GM19395 (cell line): ENCODE results near the gene FRMPD4.
"Not testable (repeated sequence)": the region's sequence is repeated elsewhere in the genome, so short reads cannot be mapped to it uniquely, and the experiment has no call there.

Experiments
- ATAC-seq: cut with Tn5 transposase; IDR thresholded peaks from one replicate; pipeline ENCODE4 v1.9.1; 2021; ENCODE audit warnings: mild to moderate bottlenecking, moderate library complexity; ENCODE audit not compliant: unreplicated experiment

Gene FRMPD4

DNA sequence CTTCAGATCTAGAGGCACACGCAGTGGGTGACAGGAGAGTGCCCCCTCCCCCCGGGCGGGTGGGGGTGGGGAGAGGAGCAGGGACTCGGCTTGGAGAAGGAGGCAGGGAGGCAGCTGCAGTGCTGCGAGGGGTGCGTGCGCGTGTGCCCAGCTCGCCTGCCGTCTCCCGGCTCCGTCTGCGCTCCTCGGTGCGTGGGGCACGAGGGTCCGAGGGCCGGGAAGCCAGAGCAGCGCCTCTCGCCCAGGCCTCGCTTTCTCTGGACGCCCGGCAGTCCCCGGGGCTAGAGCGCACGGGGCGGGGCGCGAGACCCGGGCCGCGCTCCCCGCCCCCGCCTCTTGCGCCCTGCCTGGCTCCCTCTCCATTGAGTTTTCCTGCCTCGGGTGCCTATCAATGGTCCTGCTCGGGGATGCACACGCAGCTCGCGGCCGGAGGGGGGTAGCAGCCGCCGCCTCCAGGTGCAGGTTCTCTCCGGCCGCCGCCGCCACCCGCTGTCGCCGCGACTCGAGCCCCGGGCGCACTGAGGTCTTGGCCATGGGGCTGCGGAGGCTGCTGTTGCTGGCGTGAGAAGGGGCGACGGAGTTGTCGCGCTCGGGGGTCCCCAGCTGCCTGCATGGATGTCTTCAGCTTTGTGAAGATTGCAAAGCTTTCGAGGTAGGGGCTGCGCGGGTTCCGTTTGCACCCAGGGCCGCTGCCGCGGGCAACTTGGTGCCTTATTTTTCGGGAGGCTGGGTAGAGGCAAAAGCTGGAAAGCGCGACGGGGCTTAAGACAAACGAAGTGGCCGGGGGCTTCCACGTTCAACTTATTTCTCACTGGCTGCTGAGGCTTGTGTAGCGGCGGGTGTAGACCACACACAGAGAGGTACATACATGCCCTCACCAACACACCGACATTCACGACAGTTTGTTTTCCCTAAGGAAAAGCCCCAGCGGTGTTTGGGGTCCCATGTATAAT lies at the start of gene FRMPD4:
Gene FRMPD4, plus strand, starts transcription at position 113 of the 953 bp plus-strand sequence. Its CDS starts 499 bp downstream, at position 612.
- ATAC-seq = no peak

DNA sequence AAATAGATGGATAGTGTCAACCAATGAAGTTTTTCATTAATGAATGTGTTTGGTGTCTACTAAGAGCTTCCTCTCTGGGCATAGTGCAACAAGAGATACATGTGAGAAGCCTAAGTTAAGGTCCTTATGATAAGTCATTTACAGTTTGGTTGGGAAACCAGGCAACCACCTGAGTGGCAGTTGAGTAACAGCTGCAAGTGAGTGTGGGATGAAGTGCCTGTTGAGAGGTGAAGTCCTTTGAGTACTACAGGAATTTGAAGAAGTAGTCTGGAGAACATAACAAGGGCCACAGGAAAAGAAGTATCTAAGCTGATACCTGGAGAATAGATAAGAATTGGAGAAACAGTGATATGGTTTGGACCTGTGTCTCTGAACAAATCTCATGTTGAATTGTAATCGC lies 48.5 kb upstream of the FRMPD4 start:
- no peak for ATAC-seq

DNA sequence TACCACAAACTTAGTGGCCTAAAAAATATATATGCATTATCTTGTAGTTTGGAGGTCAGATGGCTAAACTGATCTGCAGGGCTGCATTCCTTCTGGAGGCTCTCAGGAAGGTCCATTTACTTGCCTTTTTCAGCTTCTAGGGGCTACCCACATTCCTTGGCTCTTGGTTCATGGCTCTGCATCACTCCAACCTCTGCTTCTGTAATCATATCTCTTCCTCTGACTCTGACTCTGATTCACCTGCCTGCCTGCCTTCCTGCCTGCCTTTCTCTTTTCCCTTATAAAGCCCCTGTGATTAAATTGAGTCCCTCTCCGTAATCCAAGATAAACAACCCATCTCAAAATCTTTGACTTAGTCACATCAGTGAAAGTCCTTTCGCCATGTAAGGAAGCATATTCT lies 25.0 kb upstream of the FRMPD4 start:
- ATAC-seq = no peak

DNA sequence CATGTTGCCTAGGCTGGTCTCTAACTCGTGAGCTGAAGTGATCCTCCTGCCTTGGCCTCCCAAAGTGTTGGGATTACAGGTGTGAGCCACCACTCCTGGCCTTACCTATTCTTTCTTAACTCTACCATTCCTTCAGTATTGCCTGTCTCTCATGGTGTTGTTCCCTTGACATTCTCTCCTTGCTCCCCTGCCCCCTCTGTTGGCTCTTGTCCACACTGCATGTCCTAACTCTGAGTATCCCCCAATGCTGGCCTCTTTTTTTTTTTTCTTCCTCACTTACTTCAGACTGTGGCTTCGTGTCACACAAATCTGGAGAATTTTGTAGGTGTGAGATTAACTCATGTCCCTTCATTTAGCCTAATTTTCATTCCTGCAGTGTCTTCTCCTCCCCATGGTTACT lies 22.9 kb upstream of the FRMPD4 start:
- no peak for ATAC-seq

DNA sequence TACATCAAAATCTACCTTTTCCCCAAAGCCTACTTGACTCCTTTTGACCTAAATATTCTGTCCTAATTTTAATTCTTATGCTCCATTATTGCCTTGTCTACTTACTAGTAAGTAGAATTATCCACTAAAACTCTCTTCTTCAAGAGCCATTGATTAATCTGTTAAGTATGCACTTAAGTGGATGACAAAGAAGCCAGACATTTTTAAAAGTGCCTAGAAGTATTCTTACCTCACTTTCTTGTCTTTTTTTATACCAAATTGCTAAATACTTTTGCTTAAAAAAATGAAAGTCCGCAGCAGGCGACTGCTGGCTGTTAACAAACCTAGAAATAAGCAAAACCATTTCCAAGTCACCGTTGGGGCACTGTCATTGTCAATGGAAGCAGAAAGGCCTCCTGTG lies 20.1 kb upstream of the FRMPD4 start:
- no peak for ATAC-seq

DNA sequence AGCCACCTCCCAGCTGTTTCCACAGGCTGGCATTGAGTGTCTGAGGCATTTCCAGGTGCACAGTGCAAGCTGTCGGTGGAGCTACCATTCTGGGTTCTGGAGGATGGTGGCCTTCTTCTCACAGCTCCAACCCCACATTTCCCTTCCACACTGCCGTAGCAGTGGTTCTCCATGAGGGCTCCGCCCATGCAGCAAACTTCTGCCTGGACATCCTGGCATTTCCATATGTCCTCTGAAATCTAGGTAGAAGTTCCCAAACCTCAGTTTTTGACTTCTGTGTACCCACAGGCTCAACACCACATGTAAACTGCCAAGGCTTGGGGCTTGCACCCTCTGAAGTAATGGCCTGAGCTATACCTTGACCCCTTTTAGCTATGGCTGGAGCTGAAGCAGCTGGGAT lies 10.3 kb upstream of the FRMPD4 start:
- ATAC-seq = no peak

DNA sequence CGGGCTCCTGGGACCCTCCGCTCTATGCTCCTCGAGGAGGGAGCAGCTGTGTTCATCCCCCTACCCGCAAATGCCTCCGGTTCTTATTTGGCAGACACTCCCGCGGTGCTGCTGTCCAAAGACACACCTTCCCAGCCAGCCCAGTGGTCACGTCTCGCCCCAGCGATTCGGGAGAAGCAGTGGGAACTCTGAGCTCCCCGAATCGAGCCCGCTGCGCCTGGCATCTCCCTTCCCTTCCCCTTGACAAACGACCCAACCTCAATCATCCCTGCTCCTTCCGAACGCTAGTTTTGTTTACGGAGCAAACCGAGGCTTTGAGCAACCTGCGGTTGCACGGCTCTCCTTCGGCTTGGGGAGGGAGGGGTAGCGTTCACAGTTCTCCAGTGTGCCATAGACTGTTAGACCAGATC lies 317 bp upstream of the FRMPD4 start:
- no peak for ATAC-seq

DNA sequence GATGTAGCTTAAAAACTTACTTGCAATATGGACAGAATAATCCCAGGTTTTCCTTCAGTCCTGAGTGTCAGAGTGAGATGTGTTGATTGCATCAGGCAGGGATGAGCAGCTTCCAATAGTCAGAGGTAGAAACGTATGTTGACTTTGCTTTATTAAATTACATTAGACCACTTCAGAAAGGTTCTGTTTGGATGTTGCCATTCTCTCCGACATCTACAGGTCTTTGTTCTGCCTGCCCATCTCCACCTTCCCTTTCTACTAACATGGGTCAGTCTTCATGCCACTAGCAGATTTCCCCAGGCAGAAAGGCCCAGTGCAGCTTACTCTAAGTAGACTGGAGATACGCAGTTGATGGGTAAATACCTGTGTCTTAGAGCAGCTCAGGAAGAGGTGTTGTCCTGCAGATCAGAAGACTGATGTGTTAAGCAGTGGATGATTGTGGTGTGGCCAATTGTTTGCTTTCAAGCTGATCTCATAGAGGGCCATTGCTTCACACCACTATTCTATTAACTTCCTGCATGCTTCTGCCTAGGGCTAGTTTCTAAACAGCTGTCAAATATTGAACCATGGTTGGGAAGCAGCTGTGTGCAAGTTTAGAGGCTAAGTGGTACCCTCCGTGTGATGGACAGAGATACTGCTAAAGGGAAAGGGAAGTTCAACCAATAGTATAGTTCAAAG lies 1.8 kb downstream of the FRMPD4 start:
- no peak for ATAC-seq

DNA sequence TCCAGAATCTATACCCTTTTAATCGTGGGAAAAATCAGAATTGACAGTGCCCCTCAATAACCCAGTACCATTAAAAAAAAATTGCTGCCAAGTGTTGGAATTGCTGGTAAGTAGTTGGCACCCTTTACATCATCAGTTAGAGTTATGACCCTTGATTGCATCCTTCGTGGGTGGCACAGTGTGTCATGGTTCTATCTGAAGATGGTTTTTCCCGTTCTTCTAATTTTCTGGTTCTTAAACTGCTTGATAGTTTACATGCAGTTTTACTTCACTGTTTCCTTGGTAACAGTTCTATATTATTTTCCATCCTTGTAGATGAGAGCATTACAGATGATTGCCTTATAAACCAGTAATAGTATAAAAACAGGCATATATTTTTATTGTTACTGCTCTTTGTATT lies 3.2 kb downstream of the FRMPD4 start:
- no peak for ATAC-seq

DNA sequence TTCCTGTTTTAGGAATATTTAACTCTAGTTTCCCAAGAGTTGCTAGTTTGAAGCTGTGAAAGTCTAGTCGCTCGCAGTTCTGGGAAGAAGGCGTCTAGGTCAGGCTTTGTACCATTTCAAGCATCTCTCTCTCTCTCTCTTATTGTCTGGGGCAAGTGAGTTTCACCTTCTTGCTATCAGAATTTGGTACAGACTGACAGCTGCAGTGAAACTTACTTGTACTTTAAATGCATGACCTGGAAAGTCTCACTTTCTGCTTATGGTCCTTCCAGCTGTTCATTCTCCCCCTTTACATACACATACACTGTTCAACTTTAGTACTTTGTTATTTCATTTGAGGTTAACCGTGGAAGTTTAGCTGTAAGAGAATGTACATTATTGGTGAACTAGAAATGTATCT lies 4.4 kb downstream of the FRMPD4 start:
- no peak for ATAC-seq

DNA sequence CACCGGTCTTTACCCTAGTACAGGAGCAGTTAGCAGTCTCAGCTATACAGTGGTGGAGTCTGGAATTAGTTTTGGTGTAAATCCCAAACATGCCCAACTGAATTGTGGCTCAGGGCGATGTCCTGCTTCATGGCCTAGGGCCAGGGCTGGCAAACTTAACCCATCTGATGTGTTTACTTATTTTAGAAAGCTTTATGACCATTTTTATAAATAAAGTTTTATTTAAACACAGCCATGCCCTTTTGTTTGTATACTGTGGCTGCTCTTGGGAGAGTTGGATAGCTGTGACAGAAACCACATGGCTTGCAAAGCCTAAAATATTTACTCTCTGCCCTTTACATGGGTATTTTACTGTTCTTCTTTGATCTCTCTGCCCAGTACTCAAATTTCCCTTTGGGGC lies 7.1 kb downstream of the FRMPD4 start:
- ATAC-seq = no peak

DNA sequence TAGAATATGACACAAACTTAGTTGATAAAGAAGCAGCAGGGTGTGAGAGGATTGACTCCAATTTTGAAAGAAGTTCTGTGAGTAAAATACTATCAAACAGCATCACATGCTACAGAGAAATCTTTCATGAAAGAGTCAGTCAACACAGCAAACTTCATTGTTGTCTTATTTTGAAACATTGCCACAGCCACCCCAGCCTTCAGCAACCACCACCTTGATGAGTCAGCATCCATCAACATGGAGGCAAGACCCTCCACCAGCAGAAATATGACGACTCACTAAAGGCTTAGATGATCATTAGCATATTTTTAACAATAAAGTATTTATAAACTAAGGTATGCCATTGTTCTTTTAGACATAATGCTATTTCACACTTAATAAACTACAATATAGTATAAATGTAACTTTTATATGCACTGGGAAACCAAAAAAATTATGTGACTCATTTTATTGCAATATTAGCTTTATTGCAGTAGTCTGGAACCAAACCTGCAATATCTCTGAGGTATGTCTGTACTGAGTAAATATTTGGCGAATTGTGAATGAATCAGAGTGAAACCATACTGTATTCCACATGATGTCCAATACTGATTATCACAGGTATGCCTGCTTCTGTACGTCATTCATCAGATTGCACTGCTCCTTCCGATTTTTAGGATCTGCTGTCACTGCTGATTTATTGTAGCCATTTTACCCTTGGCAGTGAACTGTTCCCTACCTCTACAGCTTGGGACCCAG lies 11.6 kb downstream of the FRMPD4 start:
- ATAC-seq = no peak

DNA sequence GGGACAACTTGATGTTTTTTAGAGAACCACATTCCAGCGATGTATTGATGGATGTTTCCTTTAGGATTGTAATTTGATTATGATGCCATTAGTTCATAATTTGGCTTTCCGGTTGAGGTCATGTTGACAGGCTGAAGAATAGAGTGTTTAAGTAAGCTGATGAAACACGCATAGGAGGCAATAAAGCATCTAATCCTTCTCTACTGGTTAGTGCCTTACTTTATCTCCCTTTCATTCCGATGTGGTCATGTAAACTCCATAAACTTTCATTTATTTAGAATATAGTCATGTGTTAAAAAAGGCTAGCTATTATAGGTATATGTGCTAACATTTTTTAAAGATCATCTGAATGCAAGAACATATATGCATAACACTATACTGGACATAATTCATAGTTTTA lies 15.0 kb downstream of the FRMPD4 start:
- no peak for ATAC-seq

DNA sequence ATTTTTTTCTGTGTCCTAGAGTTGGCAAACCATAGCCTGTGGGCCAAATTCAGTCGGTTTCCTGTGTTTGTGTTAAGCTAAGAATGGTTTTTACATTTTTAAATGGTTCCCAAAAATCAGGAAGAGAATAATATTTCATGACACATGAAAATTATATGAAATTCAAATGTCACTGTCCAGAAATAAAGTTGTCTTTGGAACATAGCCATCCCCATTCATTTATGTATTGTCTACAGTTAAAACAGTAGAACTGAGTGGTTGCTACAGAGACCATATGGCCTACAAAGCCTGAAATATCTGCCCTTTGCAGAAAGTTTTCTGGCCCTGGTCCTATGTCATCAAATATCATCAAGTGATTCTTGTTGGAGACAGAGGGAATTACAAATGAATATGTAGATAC lies 15.5 kb downstream of the FRMPD4 start:
- ATAC-seq = no peak

DNA sequence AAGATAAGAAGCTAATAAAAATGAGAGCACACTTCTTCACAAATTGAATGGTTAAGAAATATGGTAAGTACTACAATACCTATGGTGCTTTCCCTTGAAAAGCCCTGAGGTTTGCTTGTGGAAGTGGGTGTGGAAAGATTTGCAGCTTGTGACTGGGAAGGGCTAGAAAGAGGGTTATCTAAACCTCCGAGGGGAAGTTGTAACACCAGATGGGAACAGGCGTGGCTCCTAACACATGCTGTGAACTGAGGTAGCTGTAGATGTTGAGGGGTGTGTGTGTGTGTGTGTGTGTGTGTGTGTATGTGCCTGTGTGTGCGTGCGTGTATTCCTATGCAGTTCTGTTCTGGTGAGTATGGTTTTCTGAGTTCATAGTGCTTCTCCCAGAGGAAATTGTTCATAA lies 21.5 kb downstream of the FRMPD4 start:
- ATAC-seq = no peak

DNA sequence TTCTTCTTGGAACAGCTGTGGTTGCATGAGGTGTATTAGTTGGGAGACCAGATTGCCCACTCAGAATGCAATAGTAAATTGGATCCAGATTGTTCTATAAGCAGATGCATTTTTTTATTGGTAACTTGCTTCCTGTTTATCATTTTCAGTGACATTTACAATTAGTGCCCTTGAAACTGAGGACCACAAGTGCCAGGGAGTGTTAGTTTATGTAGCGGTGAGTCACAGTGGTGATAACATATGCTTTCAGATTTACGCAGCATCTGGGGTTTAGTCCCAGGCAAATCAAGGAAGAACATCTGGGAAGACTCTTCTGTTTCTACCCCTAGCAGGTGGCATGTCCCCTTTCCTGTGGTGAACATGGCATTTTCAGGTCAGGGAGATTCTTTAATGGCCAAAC lies 24.1 kb downstream of the FRMPD4 start:
- ATAC-seq = no peak

DNA sequence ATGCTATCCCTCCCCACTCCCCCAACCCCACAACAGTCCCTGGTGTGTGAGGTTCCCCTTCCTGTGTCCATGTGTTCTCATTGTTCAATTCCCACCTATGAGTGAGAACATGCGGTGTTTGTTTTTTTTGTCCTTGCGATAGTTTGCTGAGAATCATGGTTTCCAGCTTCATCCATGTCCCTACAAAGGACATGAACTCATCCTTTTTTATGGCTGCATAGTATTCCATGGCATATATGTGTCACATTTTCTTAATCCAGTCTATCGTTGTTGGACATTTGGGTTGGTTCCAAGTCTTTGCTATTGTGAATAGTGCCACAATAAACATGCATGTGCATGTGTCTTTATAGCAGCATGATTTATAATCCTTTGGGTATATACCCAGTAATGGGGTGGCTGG lies 25.9 kb downstream of the FRMPD4 start:
- ATAC-seq = not testable (repeated sequence)

DNA sequence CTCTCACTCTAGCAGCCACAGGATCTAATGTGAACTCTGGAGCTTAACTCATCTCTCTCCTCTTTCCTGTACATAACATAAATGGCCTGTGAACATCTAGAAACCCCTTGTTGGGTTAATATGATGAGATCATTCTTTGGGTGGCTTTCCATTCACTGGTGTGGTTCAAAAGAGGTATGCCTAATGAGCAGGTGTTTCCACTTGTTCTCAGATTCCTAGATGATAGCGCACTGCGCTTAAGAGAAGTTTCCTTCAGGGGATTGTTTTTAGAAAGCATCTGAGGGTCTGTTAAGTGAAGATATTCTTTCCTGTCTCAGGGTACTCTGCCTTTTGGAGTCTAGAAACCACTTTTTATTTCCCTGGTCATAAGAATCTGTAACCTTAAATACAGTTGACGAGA lies 32.5 kb downstream of the FRMPD4 start:
- ATAC-seq = no peak

DNA sequence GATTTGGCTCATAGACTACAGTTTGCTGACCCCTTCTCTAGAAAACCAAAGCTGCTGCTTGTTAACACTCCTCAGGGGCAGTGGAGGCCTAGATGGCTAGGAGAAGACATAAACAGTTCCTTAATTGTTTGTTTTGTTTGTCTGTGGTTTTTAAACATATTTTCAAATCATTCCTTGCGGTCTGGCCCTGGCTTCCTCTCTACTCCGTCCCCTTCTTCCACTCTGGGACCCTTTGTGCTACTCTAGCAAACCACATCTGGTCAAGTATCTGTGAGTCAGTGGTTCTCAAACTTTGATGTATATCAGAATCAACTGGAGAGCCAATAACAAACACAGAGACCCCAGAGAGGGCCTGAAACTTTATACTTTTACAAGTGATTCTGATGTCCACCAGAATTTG lies 36.1 kb downstream of the FRMPD4 start:
- ATAC-seq = no peak

DNA sequence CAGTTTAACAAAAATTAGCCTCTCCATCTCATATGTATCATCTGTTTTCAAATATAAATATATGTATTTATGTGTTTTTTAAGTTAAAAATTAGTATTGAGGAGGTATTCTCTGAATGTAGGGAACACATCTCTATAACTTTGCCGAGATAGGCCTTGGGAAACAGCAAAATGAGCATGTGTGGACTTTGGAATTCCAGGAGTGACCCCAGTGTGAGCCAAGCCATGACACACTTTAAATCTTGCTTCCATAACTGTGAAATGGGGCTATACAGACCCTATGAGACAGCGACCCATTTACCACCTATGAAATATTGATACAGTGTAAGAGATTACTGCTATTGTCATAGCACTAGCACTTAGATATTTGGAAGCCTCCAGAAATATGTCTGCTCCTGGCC lies 58.8 kb downstream of the FRMPD4 start:
- ATAC-seq = no peak

DNA sequence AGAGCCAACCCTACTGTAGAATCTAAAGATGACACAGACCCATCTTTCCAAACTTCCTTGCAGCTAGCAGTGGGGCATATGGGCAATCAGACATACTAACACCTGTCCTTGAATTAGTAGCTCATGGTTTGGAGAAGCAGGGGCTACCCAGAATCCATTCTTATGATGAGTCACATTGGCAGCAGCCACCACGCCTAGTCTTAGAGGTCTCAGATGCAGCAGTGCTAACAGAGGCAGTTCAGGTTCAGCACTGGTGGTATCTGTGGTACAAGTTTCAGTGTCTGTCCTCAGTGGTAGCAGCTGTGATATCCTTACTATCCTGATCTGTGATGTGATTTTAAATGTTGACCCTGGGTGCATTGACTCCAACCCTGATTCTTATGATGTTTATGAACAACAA lies 68.1 kb downstream of the FRMPD4 start:
- no peak for ATAC-seq
